SIG-M5 treated with dmso at 0.1 percent for 504 hours (cell line): ENCODE results near the gene TNRC18.
"Not testable (repeated sequence)": the region's sequence is repeated elsewhere in the genome, so short reads cannot be mapped to it uniquely, and the experiment has no call there.

Experiments
- DNase-seq: peaks from one replicate; lab custom pipeline; 2025; ENCODE audit not compliant: unreplicated experiment; lab: John Stamatoyannopoulos, UW

Gene TNRC18

DNA sequence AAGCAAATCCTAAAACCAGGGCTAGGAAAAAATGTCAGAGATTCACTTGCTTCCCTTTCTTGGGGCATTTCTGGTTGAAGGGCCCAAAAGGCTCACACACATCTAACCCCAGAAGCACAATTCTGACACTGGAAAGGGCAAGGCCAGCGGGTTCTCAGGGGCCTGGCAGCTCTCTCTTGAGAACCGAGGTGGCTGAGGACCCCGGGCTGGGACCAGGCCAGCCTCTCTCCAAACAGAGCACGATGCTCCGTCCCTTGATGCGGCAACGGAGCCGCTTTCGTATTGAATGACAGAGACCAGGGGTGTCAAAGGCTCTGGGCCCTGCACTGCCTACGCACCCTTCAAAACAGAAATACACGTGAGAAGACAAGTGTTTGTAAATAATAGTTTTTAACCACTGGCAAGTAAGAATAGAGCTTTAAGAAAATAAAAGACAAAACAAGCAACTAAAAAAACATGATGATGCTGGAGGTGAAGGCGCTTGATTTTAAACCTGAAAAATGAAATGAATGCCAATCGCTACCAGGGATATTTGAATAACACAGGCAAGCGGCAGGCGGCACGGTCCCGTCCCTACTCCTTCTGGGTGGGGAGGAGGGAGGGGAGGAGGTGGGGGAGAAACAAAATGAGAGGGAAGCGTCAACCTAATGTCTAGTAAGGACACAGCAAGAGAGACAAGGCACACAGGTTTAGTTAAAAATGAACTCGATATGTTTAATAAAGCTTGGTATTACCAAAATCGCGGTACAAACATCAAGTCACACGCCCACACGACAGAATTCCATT, 72.8 kb downstream of the TNRC18 start:
- DNase-seq = no peak

DNA sequence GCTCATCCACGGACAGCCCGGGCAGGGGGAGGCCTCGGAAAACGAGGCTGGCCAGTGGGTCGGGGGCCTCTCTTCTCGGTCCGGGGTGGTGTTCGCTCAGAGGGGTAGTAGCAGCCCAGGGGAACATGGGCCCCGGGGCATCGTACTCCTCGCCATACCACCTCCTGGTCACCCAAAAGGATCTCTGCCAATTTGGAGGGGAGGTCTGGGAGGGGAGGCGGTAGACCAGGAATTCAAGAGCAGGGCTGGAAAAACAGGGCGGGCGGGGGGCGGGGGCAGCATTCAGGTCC, 73.5 kb downstream of the TNRC18 start:
- DNase-seq = no peak

DNA sequence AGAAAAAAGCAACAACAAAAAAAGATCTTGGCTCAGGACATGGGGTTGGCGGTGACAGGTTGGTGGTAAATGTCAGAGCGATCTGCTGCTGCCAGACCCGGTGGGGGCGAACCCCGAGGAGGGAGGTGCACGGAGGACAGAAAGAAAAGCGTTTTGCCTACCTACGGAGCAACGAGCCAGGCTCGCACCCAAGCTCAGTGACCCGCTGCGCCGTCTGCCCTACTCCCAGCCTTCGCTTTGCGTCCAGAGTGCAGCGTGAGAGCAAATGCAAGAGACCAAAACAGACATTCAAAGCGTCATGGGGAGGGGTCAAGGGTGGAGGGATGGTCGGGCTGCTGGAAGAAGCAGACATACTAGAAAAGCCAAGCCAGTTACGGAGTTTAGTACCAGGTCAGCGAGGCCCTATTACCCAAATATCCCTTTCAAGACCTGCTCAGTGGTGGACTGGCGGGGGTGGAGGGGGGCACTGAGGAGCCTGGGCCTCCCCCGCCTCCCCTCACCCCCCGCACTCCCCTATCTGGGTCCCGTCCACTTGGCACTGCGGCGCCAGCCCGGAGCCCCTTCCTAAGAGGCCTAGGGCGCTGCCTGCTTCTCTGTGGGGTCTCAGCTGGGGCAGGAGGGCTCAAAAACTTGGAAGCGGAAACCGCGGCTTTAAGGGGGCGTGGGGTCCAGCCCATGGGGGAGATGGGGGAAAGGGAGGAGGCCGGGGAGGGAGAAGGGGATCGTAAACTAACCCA, 74.0 kb downstream of the TNRC18 start:
- no peak for DNase-seq

- no peak for DNase-seq
These were observed 74.6 kb downstream of the TNRC18 start for GRCh38 chr7:5349005-5349380.

DNA sequence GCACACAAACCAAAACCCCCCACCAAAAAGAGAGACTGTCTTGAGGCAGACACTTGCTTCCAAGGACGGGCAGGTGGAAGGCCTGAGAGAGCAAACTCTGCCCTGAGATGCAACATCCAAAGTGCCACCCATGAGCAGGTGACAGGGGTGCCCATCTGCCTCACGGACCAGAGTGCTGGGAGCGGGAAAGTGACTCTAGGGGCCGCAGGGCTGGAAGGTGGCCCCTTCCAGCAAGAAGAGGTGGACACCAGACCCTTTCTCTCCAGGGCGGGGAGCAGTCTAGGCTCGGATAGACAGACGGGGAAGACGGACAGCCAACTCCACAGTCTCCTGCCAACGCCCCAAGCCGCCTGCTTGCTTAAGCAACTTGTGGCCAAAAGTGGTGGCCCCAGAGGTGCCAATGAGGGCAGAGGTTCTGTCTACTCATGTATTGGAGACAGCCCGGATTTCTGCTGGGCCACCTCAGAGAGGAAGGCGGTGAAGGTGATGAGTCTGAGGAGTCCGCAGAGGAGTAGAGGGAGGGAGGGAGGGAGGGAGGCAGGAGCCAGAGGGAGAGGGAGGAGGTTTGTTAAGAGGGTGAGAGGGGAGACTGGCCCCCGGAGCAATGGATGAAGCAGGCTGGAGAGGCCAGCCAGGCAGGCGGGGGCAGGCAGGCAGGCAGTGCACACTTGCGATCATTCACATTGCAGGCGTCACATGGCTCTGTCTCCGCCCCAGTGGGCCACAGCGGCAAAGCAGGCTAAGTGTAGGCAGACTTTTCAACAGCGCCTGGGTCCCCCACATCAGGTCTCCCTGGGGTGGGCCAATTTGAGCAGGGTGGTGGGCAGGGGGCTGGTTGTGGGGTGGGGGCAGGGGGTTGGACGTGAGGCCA, 75.3 kb downstream of the TNRC18 start:
- no peak for DNase-seq

DNA sequence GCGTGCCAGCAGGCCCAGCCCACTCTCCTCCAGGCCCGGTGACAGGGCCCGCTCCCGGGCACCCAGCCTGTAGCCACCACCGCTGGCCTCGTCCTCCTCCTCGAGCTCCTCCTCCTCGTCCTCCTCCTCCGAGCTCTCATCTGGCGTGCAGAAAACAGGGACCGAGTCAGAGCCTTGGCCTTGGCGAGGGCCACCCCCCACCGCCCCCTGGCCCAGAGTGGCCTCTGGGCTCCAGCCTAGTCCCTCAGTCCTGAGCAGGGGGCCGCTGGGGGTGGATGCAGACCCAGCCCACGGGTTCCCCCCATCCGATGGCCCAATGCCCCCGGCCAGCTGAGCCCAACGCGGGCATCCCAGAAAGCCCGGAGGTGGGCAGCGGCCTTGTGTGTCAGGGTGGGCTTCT, 78.0 kb downstream of the TNRC18 start:
- DNase-seq = no peak

DNA sequence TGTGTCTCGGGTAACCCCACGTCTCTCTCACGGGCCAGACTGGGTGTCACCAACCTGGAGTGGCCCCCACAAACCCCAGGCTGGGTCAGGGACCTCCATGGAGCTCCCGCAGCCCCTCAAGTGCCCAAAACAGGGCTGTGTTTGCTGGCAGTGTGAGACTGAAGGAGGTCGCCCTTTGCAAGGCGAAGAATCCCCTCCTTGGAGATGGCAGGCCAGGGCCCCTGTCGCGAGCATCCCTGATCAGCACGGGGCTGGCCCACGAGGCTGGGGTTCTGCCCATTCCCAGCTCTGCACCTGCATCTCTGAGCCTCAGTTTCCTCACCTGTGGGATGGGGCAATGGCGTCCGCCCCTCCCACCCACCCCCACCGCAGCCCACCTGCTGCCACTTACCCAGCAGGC, 78.5 kb downstream of the TNRC18 start:
- no peak for DNase-seq

- no peak for DNase-seq
These were observed 79.3 kb downstream of the TNRC18 start for GRCh38 chr7:5344342-5344741.

- no peak for DNase-seq
These were observed 79.8 kb downstream of the TNRC18 start for GRCh38 chr7:5343884-5344283.

GRCh38 chr7:5342631-5343030, 81.0 kb downstream of the TNRC18 start:
- no peak for DNase-seq

- DNase-seq = no peak
These were observed 83.7 kb downstream of the TNRC18 start for GRCh38 chr7:5339955-5340354.

DNA sequence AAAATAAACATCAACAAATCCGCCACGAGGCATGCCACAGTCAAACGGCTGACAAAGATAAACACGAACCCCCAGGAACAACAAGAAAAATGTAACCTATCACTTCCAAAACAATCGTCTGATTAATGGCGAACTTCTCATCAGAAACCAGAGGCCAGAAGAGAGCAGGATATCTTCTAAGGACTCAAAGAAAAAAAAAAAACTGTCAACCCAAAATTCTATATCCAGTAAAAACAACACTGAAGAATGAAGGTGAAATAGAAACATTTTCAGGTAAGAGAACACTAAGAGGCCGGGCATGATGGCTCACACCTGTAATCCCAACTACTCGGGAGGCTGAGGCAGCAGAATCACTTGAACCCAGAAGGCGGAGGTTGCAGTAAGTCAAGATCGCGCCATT, 86.6 kb downstream of the TNRC18 start:
- no peak for DNase-seq

DNA sequence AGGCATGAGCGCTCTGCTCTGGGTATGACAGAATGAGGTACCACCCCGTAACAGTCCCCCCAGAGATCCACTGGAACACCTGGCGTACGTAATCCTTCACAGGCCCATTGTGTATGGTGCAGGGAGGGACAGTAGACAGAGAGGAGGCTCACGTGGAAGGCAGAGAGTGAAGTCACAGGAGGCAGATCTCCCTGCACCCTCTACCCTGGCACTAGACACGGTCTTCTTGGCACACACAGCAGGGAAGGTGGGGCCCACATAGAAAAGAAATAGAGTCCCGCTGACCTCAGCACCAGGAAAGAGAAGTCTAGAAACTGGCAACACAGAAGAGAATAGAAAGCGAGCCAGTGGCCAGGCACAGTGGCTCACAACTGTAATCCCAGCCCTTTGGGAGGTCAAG, 89.0 kb downstream of the TNRC18 start:
- no peak for DNase-seq

DNA sequence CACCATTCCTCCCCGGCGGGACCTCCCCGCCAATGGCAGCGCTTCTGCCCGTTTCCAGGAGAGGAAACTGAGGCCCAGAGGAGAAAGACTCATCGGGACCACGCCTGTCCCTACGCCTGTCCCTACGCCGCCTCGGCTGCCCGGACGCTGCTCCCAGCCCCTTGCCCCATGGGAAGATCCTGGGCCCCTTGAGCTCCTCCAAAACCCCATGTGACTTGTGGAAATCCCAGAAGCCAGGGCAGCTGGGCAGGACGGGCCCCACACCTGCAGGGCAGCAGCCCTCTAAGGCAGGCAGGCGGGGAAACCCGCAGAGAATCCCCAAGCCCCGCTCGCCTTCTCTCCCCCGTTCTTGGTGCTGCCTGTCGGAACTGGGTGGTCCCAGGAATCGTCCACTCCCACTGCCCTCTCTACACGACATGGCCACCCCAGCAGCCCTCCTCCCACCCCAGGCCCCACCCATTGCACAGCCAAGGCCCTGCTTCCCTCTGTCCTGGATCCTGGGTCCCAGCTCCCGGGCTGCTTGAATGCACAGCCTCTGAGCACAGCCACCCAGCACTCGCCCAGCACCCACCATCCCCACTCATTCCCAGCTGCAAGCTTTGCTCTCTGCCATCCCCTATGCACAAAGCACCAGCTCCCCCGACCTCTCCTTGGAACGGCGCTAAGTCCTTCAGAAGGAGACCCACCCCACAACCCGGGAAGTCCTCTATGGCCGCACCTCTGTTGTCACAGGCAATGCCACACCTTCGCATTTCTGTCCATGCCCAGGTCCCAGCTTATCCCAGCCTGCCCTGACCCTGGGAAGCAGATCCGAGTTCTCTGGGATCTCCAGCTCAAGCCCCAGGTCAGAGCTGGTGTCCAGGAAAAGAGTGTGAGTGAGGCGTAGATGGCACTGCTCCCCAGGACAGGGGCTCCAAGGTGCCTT, 90.3 kb downstream of the TNRC18 start:
- DNase-seq = no peak

GRCh38 chr7:5332579-5332978, 91.1 kb downstream of the TNRC18 start:
- no peak for DNase-seq

GRCh38 chr7:5330288-5330687, 93.3 kb downstream of the TNRC18 start:
- no peak for DNase-seq

- DNase-seq = no peak
These were observed 98.7 kb downstream of the TNRC18 start for GRCh38 chr7:5324961-5325360.

DNA sequence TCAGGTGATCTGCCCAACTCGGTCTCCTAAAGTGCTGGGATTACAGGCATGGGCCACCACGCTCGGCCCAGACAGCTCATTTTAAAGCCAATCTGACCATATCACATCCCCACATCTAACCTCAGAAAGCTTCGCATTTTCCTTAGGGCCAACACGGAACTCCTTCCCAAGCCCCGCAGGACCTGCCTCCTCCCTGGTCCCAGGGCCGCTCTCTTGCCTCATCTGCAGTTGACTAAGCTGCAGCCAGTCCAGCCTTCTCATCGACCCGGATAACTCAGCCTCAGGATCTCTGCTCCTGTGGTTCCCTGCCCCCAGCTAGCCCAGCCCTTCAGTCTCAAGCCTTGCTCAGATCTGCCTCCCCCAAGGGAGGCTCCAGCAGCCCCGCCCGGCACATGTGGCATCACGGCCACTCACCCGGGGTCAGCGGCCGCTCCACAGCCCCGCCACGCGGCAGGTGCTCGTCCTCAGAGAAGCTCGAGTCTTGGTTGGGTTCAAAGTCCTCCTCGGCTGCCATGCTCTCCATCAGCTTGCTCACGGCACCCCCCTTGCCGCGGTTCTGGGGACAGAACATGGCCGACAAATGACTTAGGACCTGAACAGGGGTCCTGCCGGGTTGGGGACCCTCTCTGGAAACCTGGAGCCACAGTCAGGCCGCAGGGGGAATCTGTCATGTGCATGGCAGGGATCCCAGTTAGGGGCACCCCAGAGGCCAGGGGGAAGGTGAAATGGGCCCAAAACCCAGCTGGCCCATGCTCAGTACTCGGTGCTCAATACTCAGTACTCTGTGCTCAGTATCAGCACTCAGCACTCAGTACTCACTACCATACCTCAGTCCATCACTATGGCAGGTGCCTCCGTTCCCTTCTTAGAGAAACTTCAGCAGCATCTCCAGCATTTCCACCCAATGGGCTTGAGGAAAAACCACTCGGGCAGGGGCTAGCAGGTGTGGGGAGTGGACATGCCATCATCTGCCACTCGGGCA, 99.5 kb downstream of the TNRC18 start:
- not testable (repeated sequence) for DNase-seq

GRCh38 chr7:5322621-5323410, 100.8 kb downstream of the TNRC18 start:
- no peak for DNase-seq
